Neural progenitor cell (in vitro differentiated cells): Measurements from ENCODE around the gene KCNJ10. TPM values are rescaled to one million over a fixed set of nuclear protein-coding genes. Genes with fewer than 3 reads are reported as not detected.

Experiments
- DNase-seq: peaks from one replicate; pipeline ENCODE4 v3.0.0-alpha.2; 2016; ENCODE audit warnings: low spot score
- H2AFZ ChIP-seq: fragments of 200-600 bp; sonication (generic); replicated peaks from 2 replicates; pipeline ENCODE4 v1.6.1; 2016; ENCODE audit warnings: antibody characterized with exemption
- H3F3A ChIP-seq: fragments of 200-600 bp; sonication (generic); 2 replicates; pipeline ENCODE4 v1.6.1; 2016; ENCODE audit warnings: antibody characterized with exemption, low read depth
- H3K27ac ChIP-seq: fragments of 200-600 bp; sonication (generic); 2 replicates; pipeline ENCODE4 v1.5.1; 2016; ENCODE audit warnings: mild to moderate bottlenecking
- H3K27me3 ChIP-seq: fragments of 200-600 bp; sonication (generic); 2 replicates; pipeline ENCODE4 v1.6.1; 2016; ENCODE audit warnings: mild to moderate bottlenecking, moderate library complexity
- H3K36me3 ChIP-seq: fragments of 200-600 bp; sonication (generic); 2 replicates; pipeline ENCODE4 v1.5.1; 2016
- H3K4me1 ChIP-seq: fragments of 200-600 bp; sonication (generic); 2 replicates; pipeline ENCODE4 v1.6.1; 2016; ENCODE audit warnings: mixed run types
- H3K4me2 ChIP-seq: fragments of 200-600 bp; sonication (generic); 2 replicates; pipeline ENCODE4 v1.6.1; 2016
- H3K4me3 ChIP-seq: fragments of 200-600 bp; sonication (generic); 2 replicates; pipeline ENCODE4 v1.5.1; 2016
- H3K79me2 ChIP-seq: fragments of 200-600 bp; sonication (generic); 2 replicates; pipeline ENCODE4 v1.6.1; 2016; ENCODE audit warnings: low read depth
- H3K9ac ChIP-seq: fragments of 200-600 bp; sonication (generic); 2 replicates; pipeline ENCODE4 v1.6.1; 2016
- H3K9me3 ChIP-seq: fragments of 200-600 bp; sonication (generic); 2 replicates; pipeline ENCODE4 v1.5.1; 2016; ENCODE audit warnings: low read depth
- H4K20me1 ChIP-seq: fragments of 200-600 bp; sonication (generic); 2 replicates; pipeline ENCODE4 v1.6.1; 2016; ENCODE audit warnings: low read depth
- H3K27ac Mint-ChIP-seq: 3 replicates; pipeline ENCODE4 v1.8.0; 2021; ENCODE audit warnings: mixed read lengths
- H3K27me3 Mint-ChIP-seq: 2 replicates; pipeline ENCODE4 v1.8.0; 2022; ENCODE audit warnings: low read depth, mild to moderate bottlenecking, inconsistent platforms, moderate library complexity, mixed read lengths; ENCODE audit not compliant: insufficient read depth
- H3K36me3 Mint-ChIP-seq: 3 replicates; pipeline ENCODE4 v1.8.0; 2021; ENCODE audit warnings: mixed read lengths
- H3K4me1 Mint-ChIP-seq: 3 replicates; pipeline ENCODE4 v1.8.0; 2021; ENCODE audit warnings: mixed read lengths
- H3K4me3 Mint-ChIP-seq: 3 replicates; pipeline ENCODE4 v1.8.0; 2021; ENCODE audit warnings: mild to moderate bottlenecking, moderate library complexity, mixed read lengths
- H3K9me3 Mint-ChIP-seq: 3 replicates; pipeline ENCODE4 v1.8.0; 2020; ENCODE audit warnings: mixed read lengths
- CTCF ChIP-seq: fragments of 200-600 bp; sonication (generic); IDR thresholded peaks from 2 replicates; pipeline ENCODE4 v1.5.1; 2017; ENCODE audit warnings: antibody characterized with exemption, mild to moderate bottlenecking
- EZH2 ChIP-seq: fragments of 200-600 bp; sonication (generic); IDR thresholded peaks from 2 replicates; pipeline ENCODE4 v1.6.1; 2017; ENCODE audit warnings: antibody characterized with exemption, mild to moderate bottlenecking, moderate library complexity
- EZH2phosphoT487 ChIP-seq: fragments of 200-600 bp; sonication (generic); IDR thresholded peaks from 2 replicates; pipeline ENCODE4 v1.6.1; 2017; ENCODE audit warnings: antibody characterized with exemption
- total RNA-seq: library from RNA; depleted of rRNA; stranded (reverse); fragments of >200 nt; gene quantifications from 2 replicates; pipeline ENCODE4 v1.2.3, GENCODE V29; 2015; ENCODE audit warnings: low replicate concordance

The KCNJ10 gene
- total RNA-seq, 1 donor from 2014 or later, result not detected

DNA sequence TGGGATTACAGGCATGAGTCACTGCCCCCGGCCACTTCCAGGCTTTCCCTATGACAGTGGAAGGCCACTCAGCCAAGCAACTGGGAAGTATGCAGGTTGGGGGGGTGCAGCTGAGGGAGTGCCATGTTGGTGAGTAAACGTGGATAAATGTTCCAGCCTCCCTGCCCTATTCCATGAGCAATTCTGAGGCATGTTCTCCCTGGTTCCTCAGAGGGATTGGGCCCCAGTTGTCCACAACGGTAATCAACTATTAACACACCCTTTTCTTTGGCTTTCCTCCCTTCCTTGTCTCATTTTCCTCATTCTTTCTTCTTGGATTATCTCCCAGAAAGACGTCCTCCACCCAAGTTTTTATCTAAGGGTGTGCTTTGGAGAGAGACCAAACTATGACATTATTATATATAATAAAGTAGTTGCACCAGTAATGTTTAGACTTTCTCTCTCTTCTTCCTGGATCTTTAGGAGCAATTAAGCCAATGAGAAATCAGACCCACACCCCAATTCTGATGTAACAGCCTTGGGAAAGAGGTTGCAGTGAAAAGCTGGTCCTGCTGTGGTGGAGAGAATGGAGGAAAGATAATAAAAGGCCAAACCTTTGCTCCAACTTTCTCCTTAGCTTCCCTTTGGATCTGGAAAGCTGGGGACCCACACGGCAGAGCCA lies 109.1 kb downstream of the KCNJ10 start:
- Mint-ChIP-seq H3K4me1 (peaks cover 17% of the 10 kb centered on the region), H3K9me3 (peaks cover 2% of the 10 kb centered on the region), H3K4me3 (no peak overlapping the region), H3K27me3 (peaks cover 4% of the 10 kb centered on the region), H3K36me3 (no peaks in the 10 kb centered on the region), H3K27ac (no peak overlapping the region)
- no peak overlapping the region for H3K9ac ChIP-seq
- H4K20me1 ChIP-seq, result no peaks in the 10 kb centered on the region
- no peak overlapping the region for H2AFZ ChIP-seq
- H3K9me3 ChIP-seq, result no peaks in the 10 kb centered on the region
- H3K36me3 ChIP-seq, result no peaks in the 10 kb centered on the region
- DNase-seq, result no peak
- H3K27me3 ChIP-seq, result no peaks in the 10 kb centered on the region
- H3K4me3 ChIP-seq, result no peak overlapping the region
- peaks cover 17% of the 10 kb centered on the region for H3F3A ChIP-seq
- no peak overlapping the region for H3K4me2 ChIP-seq
- peaks cover 16% of the 10 kb centered on the region for H3K4me1 ChIP-seq
- H3K27ac ChIP-seq, result no peak overlapping the region
- TF ChIP-seq CTCF (no peak), EZH2phosphoT487 (no peak), EZH2 (no peak)
- no peaks in the 10 kb centered on the region for H3K79me2 ChIP-seq

DNA sequence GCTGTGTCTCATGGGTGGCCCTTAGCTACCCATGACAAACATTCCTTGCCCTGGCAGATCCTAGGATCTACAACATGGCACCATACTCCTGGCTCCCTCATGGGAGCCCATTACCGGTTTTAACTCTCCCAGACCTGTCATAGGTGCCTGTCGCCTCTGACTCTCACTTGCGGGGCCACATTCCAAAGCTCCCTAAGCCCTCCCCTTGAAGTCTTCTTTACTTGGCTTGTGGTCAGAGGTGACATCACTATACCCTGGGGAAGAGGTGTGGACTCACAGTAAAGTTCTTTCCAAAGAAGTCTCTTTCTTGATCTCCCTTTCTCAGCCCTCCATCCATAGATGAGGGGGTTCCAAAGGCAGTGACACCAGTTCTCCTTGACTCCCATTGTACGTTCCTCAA lies 110.5 kb downstream of the KCNJ10 start:
- H3K36me3 ChIP-seq, result no peaks in the 10 kb centered on the region
- H3K9ac ChIP-seq, result no peak overlapping the region
- no peak overlapping the region for H3K4me2 ChIP-seq
- no peak overlapping the region for H2AFZ ChIP-seq
- DNase-seq, result no peak
- H3K36me3 Mint-ChIP-seq, result no peaks in the 10 kb centered on the region
- H3K27me3 ChIP-seq, result no peaks in the 10 kb centered on the region
- no peaks in the 10 kb centered on the region for H3K9me3 ChIP-seq
- no peak overlapping the region for H3K4me3 Mint-ChIP-seq
- no peak overlapping the region for H3K27ac Mint-ChIP-seq
- H3K27ac ChIP-seq, result no peak overlapping the region
- no peak for TF ChIP-seq EZH2
- TF ChIP-seq EZH2phosphoT487, result no peak
- no peak for TF ChIP-seq CTCF
- H3F3A ChIP-seq, result peaks cover 10% of the 10 kb centered on the region
- peaks cover 4% of the 10 kb centered on the region for H3K27me3 Mint-ChIP-seq
- peaks cover 2% of the 10 kb centered on the region for H3K9me3 Mint-ChIP-seq
- no peak overlapping the region for H3K4me3 ChIP-seq
- peaks cover 6% of the 10 kb centered on the region for H3K4me1 Mint-ChIP-seq
- peaks cover 8% of the 10 kb centered on the region for H3K4me1 ChIP-seq
- H3K79me2 ChIP-seq, result no peaks in the 10 kb centered on the region
- H4K20me1 ChIP-seq, result no peaks in the 10 kb centered on the region

DNA sequence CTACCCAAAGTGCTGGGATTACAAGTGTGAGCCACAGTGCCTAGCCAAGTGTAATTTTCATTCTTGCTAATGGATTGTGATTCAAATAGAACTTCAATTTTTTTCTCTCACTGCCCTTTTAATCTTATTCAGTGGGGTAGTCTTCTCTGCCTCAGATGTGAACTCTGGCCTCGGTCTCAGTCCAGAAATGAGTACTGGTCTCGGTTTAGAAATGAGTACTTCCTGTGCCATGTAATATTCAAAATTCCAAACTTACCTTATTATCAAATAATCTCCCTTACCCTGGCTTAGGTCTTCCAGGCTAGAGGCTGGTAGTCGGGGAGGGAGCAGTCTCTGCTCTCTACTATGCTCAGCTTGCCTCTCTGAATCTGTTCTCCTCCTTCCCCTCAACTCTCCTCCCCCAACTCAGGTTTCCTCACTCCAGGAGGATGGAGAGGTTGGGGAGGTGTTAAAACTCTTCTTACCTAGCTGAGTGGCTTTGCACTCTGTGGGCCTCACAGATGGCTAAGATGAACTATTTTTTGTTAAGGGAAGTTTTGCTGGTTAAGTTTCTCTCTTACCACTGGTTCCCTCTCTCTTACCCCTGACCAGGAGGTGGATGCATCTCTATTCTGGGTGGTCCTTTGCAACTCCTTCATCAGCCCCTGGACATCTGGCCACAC lies 111.1 kb downstream of the KCNJ10 start:
- no peak overlapping the region for H2AFZ ChIP-seq
- H3K79me2 ChIP-seq, result no peaks in the 10 kb centered on the region
- no peaks in the 10 kb centered on the region for H4K20me1 ChIP-seq
- peaks cover 4% of the 10 kb centered on the region for H3F3A ChIP-seq
- H3K4me2 ChIP-seq, result no peak overlapping the region
- H3K27me3 ChIP-seq, result no peaks in the 10 kb centered on the region
- Mint-ChIP-seq H3K27ac (no peak overlapping the region), H3K36me3 (no peaks in the 10 kb centered on the region), H3K4me3 (no peak overlapping the region), H3K27me3 (peaks cover 6% of the 10 kb centered on the region), H3K9me3 (peaks cover 2% of the 10 kb centered on the region), H3K4me1 (peaks cover 3% of the 10 kb centered on the region)
- H3K9ac ChIP-seq, result no peak overlapping the region
- no peak for DNase-seq
- TF ChIP-seq CTCF, result no peak
- TF ChIP-seq EZH2, result no peak
- TF ChIP-seq EZH2phosphoT487, result no peak
- peaks cover 2% of the 10 kb centered on the region for H3K4me1 ChIP-seq
- H3K36me3 ChIP-seq, result no peaks in the 10 kb centered on the region
- H3K4me3 ChIP-seq, result no peak overlapping the region
- no peak overlapping the region for H3K27ac ChIP-seq
- no peaks in the 10 kb centered on the region for H3K9me3 ChIP-seq
